CD1c-positive myeloid dendritic cell (primary cell): ENCODE data around the gene SULT1C4.

ENCODE experiments used
- DNase-seq: peaks from one replicate; pipeline ENCODE4 v3.0.0-alpha.2; 2016; ENCODE audit errors: extremely low spot score

The SULT1C4 gene

GRCh38 chr2:108370080-108370479 lies 7.7 kb upstream of the SULT1C4 start:
- DNase-seq = no peak

GRCh38 chr2:108376774-108377173 lies 980 bp upstream of the SULT1C4 start:
- no peak for DNase-seq

- no peak for DNase-seq
Observed at GRCh38 chr2:108377401-108377800, 353 bp upstream of the SULT1C4 start.

- DNase-seq = no peak
Observed at GRCh38 chr2:108378851-108379250, 1.1 kb downstream of the SULT1C4 start.

- no peak for DNase-seq
Observed at GRCh38 chr2:108382196-108382595, 4.4 kb downstream of the SULT1C4 start.

- DNase-seq = no peak
Observed at GRCh38 chr2:108383146-108383830, 5.5 kb downstream of the SULT1C4 start.

GRCh38 chr2:108384662-108385393 lies 7.1 kb downstream of the SULT1C4 start:
- DNase-seq = no peak

- DNase-seq = no peak
Observed at GRCh38 chr2:108385411-108386071, 7.8 kb downstream of the SULT1C4 start.

- no peak for DNase-seq
Observed at GRCh38 chr2:108388045-108388444, 10.3 kb downstream of the SULT1C4 start.

- no peak for DNase-seq
Observed at GRCh38 chr2:108390340-108390739, 12.6 kb downstream of the SULT1C4 start.

- DNase-seq = no peak
Observed at GRCh38 chr2:108392029-108392428, 14.3 kb downstream of the SULT1C4 start.

GRCh38 chr2:108393197-108393596 lies 15.4 kb downstream of the SULT1C4 start:
- DNase-seq = no peak

GRCh38 chr2:108395155-108395554 lies 17.4 kb downstream of the SULT1C4 start:
- DNase-seq = no peak

GRCh38 chr2:108396845-108397244 lies 19.1 kb downstream of the SULT1C4 start:
- DNase-seq = no peak

- DNase-seq = no peak
Observed at GRCh38 chr2:108399479-108399878, 21.7 kb downstream of the SULT1C4 start.

GRCh38 chr2:108401800-108402199 lies 24.0 kb downstream of the SULT1C4 start:
- no peak for DNase-seq

GRCh38 chr2:108403494-108403893 lies 25.7 kb downstream of the SULT1C4 start:
- DNase-seq = no peak

- DNase-seq = no peak
Observed at GRCh38 chr2:108404784-108405397, 27.1 kb downstream of the SULT1C4 start.

GRCh38 chr2:108407864-108408729 lies 30.3 kb downstream of the SULT1C4 start:
- DNase-seq = no peak

- DNase-seq = no peak
Observed at GRCh38 chr2:108409768-108410167, 32.0 kb downstream of the SULT1C4 start.

- no peak for DNase-seq
Observed at GRCh38 chr2:108412995-108413710, 35.4 kb downstream of the SULT1C4 start.
